Stimulated activated CD8-positive, alpha-beta memory T cell treated with anti-CD3 and anti-CD28 coated beads, Interleukin-15, amount 100 ng/mL, for 4 hours (primary cell): ENCODE measurements around the gene CA4.
"Not testable (repeated sequence)": the region's sequence is repeated elsewhere in the genome, so short reads cannot be mapped to it uniquely, and the experiment has no call there.

ENCODE experiments used
- DNase-seq, 2 donors: peaks; one replicate each; pipeline ENCODE4 v3.0.0-alpha.2; 2020; ENCODE audit warnings: low read depth in 2 of 2

The CA4 gene

DNA sequence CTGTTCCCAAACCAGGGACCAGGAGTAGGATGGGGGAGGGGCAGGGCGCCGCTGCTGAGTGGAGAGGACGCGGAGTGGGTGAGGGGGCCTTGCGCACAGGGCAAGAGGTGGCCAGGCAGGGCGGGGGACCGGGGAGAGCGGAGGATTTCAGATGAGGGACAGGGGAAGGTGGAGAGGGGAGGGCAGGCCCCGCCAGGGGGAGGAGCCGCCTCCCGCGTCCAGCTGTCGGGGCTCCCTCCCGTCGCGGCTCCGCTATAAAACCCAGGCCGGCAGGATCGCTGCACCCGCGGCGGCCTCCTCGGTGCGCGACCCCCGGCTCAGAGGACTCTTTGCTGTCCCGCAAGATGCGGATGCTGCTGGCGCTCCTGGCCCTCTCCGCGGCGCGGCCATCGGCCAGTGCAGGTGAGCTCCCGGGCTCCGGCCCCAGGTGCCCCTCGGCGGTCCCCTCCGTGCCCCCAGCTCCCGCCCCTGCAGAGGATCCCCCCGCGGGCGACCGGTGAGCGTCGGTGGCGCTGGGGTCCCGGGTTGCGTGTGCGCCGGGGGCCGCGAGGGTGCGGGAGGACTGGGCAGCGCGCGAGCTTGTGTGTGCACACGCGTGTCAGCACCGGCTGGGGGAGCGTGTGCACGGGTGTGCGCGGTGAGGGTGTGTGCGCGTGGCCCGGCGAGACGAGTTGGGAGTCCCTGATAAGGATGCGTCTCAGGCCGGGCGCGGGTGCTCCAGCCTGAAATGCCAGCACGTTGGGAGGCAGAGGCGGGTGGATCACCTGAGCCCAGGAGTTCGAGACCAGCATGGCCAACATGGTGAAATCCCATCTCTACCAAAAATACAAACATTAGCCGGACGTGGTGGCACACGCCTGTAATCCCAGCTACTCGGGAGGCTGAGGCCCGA is at the start of gene CA4:
Gene CA4 (plus strand): TSS at position 283 of the 892 bp plus-strand sequence. CDS start 62 bp downstream, at position 345.
- DNase-seq: no peak

DNA sequence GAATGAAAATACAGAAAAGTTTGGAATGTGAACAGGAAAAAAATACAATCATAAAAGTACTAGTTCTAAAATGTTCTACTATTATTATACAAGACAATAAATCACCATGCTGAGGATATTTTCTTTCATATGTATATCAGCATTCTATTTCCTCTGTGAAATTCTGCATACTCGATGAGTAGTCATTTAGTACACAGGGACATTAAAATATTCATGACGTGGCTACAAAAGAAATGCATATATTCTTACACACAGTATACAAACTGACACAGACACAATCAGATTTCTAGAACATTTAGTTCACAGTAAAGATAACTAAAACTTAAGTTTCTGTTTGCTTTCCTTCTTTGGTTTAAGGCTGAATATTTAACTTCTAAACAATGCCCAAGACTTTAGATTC is 49.2 kb upstream of the CA4 start:
- not testable (repeated sequence) for DNase-seq

- DNase-seq: not testable (repeated sequence)
These were observed 47.6 kb upstream of the CA4 start for GRCh38 chr17:60102015-60102631.

GRCh38 chr17:60102632-60103096 is 47.1 kb upstream of the CA4 start:
- no peak for DNase-seq

GRCh38 chr17:60103957-60104356 is 45.8 kb upstream of the CA4 start:
- DNase-seq: no peak

- no peak for DNase-seq
These were observed 43.3 kb upstream of the CA4 start for GRCh38 chr17:60106340-60107059.

DNA sequence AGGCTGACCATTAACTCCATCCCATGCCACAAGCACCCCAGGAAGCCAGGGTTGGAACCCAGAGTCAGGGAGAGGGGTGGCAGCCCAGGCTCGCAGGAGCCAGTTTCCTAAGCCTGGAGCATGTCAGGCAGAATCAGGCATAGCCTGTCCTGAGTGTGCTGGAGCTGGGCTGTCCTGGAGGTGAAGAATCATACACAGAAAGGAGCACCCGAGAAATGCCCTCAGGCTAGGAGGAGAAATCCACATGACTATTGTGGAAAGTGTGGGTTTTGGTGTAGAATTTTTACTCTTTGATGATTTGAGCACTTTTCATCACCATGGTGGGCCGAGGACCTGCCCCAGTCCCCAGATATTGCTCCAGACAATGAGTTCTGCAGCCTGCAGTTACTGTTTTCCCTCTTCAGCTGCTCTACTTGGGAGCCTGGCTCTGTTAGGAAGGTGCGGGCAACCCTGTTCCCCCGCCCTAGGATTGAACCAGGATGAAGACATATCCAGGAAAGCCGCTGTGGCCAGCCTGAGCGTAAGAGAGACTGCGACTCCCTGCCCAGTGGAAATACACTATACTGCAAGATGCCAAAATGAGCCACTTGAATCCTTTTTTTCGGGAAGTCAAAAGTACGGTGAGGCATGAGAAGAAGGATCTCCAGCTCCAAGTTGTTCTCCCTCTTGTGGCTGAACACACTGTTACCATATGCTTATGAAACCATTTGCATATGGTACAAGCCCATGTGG is 42.1 kb upstream of the CA4 start:
- DNase-seq: no peak

DNA sequence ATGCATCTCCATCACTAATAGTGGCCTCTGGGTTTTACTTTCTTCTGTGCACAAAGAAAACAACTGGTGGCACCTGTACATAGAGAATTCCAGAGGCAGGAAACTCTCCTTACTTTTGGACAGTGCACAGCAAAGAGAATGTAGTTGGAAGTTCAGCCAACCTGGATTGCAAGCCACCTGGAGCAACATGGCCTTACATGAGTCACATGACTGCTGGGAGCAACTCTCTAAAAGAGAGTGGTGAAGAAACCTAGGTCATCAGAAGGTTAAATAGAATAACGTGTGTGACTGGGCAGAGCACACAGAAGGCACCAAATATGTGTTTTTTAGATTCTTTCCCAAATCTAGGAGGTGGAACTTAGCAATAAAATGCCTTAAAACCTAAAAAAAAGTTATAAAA is 41.5 kb upstream of the CA4 start:
- not testable (repeated sequence) for DNase-seq

GRCh38 chr17:60108712-60109111 is 41.1 kb upstream of the CA4 start:
- no peak for DNase-seq

GRCh38 chr17:60109161-60109560 is 40.6 kb upstream of the CA4 start:
- no peak for DNase-seq

- no peak for DNase-seq
These were observed 39.2 kb upstream of the CA4 start for GRCh38 chr17:60110586-60110985.

DNA sequence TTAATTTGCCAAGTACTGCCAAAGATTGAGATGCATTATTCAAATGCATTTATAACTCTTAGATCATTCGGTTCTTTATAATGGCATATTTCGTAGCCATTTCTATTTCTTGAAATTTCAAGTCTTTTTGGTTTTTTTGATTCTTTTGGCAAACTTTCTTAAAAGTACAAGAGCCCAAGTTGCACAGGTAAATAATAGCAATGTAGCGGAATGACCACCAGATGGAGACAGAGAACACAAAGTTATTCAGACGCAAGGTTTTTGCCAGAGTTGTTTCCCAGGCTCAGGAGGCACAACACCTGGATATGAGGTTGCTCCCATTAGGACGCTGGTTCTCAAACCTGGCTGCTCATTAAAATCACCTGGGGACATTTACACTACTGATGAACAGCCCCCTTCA is 38.1 kb upstream of the CA4 start:
- DNase-seq: not testable (repeated sequence)

DNA sequence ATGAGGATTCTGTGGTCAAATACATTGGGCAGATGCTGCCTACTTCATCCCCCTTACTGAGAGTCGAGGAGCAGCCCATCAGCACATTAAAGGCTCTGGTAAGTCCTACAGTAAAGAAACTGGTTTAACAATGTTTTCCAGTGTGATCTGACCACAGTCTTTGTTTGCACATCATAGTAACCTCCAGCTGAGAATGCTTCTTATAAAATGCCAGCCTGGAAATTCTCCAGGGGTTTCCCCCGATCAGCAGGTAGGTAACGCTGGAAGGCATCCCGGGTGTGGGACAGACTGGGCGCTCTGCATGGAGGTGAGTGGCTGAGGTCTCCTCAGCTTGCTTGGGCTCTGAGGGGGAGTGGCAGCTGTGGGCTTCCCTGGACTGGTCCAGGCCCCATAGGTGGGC is 34.4 kb upstream of the CA4 start:
- DNase-seq: not testable (repeated sequence)

DNA sequence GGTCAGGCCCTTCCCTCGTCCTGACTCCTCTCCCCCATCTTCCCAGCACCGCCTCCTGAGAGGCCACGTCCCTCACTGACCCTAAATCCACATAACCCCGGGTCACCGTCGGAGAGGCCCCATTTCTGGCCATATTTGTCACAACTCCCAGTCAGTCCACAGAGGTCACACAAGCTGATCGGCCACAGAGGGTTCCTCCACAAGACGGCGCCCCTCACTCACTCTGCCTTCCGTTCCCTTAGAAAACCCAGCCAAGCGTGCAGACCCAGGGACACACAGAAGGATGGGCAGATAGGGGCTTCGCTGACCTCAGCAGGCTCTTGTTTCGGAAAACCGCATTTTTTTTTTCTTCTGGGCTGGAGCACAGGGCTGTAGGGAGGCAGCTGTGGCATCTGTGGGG is 33.6 kb upstream of the CA4 start:
- DNase-seq: not testable (repeated sequence)

GRCh38 chr17:60119162-60119561 is 30.6 kb upstream of the CA4 start:
- DNase-seq: not testable (repeated sequence)

DNA sequence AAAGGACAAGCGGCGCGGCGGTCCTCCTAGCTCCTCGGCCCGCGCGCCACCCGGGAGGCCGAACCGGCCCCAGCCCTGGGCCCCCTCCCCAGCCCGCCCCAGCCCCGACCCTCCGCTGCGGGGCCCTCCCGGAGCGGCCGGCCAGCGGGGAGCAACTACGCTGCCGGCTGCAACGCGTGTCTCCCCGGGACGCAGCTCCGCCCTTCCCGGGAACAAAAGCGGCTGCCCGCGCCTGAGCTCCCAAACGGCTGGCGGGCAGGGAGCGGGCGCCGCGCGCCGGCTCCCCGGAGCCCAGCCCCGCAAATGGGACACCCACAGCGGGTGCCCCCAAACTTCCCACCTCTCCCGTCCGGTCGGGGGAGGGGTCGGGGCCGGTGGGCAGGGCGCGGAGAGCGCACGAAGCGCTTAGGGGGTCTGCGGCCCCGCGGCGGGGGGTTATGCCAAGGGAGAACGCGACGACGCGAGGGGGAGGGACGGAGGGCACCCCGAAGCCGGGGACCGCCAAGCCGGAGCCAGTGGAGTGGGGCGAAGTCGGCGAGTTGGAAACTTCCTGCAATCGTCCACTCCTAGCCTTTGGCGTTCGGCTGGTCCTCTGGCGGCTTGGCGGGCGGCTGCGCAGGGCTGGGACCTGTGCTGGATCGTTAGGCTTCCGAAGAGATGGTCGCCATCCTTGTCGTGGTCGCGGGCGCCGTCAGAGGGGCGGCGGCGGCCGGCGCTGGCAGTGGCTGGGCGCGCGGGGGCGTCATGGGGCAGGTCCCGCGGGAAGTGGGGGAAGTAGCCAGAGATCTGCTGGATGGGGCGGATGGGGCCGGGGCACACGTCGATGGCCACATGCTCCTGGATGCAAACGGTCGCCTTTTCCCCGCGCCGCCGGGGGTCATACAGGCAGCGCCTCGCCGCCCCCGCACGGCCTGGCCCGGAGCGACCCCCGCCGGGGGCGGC is 29.7 kb upstream of the CA4 start:
- DNase-seq: not testable (repeated sequence)

GRCh38 chr17:60127068-60128064 is 22.4 kb upstream of the CA4 start:
- no peak for DNase-seq

DNA sequence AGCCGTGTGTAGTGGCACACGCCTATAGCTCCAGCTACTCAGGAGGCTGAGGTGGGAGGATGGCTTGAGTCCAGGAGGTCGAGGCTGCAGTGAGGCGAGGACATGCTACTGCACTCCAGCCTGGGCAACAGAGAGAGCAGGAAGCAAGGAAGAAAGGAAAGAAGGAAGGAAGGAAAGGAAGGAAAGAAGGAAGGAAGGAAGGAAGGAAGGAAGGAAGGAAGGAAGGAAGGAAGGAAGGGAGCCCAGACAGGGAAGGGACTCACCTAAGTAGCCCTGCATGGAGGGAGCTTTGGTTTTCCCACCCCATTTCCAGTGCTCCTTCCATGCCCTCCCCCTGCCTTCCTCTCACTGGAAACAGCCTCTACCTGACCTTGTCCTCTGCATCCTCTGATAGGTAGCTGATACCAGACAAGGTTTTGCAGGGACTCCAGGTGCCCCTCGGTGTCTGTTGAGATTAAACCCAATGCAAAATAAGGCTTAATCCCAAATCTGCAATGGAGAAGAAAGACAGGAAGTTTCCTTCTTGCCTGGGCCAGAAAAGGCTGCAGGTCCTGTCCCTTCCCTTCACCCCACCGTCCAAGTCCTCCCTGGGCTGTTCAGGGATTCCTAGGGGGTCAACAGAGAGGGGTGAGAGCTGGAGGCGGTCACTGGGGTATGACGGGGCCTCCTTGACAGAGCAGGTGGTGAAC is 21.5 kb upstream of the CA4 start:
- no peak for DNase-seq

GRCh38 chr17:60129164-60129563 is 20.6 kb upstream of the CA4 start:
- no peak for DNase-seq
